GM21528 (cell line): Measurements from ENCODE around the gene FYB1.
"Not testable (repeated sequence)": the region's sequence is repeated elsewhere in the genome, so short reads cannot be mapped to it uniquely, and the experiment has no call there.

Experiments
- ATAC-seq: cut with Tn5 transposase; IDR thresholded peaks from one replicate; pipeline ENCODE4 v1.9.1; 2021; ENCODE audit warnings: mild to moderate bottlenecking, moderate library complexity; ENCODE audit not compliant: unreplicated experiment, low FRiP score

The FYB1 gene

DNA sequence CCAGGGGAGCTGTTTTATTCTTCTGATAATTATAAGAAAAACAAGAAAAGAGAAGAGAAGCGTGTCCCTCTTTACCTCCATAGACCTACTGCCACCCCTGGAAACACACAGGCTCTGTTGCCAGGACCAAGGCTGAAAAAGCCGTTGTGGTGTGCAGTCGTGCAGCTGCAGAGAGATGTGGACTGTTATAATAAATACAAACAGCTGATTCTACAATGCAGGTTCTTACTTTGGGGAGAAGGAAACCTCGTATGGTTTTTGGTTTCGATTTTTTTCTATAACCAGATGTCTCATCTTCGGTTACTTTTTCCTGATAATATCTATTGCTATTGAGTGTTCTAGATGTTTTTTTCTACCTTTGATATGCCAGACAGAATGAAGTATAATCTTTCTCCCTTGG lies 28.1 kb downstream of the FYB1 start:
- ATAC-seq: no peak

- no peak for ATAC-seq
Observed at GRCh38 chr5:39190311-39191102, 28.9 kb downstream of the FYB1 start.

- ATAC-seq: no peak
Observed at GRCh38 chr5:39189292-39189955, 29.9 kb downstream of the FYB1 start.

- ATAC-seq: no peak
Observed at GRCh38 chr5:39187831-39188731, 31.3 kb downstream of the FYB1 start.

DNA sequence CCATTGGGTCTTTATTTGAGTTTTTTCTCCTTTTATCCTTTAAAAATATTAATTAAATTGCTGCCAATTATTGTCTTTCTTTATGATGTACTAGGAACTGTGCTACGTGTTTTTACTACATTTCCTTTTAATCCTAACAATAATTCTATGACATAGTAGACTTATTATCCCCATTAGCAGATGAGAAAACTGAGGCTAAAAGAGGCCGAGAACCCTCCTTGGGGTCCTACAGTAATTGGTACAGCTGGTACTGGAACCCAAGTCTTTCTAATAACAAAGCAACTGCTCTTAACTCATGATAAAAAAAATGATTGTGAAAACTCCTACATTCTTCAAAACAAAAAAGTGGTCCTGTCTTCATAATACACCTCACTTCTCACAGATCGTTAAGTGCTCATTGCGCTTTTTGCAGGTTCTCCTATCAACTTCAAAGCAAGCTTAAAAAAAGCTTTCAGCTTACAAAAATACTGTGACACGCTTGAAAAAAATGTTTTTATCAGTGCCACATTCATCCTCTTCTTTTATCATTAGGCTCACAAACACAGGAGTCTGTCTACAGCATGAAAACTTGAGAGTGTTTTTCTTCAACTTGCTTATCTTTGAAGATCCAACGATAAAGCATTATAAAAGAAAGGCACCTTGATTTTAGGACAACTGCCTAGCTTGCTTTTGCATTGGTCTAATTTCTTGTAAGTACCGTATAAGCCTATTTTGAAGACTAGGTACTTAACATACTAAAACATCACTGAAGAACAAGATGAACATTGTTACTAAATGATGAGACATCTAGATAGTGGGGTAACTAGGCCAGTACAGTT lies 32.4 kb downstream of the FYB1 start:
- ATAC-seq: no peak

GRCh38 chr5:39186289-39186688 lies 33.1 kb downstream of the FYB1 start:
- no peak for ATAC-seq

DNA sequence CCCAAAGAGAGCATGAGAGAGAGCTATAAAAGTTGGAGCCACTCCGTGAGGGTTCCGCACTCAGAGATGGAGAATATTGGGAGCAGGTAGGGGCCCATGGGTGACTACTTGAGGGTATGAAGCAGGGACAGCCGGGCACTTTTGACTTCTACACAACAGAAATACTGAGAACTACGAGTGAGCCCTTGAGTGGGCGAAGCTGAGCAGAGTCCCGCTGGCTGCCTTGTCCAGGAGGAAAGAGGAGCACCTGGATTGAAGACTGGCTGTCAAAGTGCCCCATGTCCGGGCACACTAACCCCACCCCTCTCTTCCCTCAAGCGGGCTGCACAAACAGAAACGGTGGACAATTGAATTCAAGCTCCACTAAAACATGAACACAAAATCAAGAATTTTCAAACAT lies 33.6 kb downstream of the FYB1 start:
- no peak for ATAC-seq

DNA sequence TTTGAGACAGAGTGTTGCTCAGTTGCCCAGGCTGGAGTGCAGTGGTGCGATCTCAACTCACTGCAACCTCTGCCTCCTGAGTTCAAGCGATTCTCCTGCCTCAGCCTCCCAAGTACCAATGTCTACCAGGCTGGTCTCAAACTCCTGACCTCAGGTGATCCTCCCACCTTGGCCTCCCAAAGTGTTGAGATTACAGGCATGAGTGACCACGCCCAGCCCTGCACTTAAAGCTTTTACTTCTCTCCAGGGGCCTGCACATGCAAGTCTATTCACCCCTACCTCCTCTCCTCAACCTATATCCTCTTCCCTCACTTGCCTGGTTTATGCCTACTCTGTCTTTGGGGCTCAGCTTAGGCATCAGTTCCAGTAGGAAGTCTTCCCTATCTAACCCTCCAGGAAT lies 39.8 kb downstream of the FYB1 start:
- ATAC-seq: not testable (repeated sequence)

DNA sequence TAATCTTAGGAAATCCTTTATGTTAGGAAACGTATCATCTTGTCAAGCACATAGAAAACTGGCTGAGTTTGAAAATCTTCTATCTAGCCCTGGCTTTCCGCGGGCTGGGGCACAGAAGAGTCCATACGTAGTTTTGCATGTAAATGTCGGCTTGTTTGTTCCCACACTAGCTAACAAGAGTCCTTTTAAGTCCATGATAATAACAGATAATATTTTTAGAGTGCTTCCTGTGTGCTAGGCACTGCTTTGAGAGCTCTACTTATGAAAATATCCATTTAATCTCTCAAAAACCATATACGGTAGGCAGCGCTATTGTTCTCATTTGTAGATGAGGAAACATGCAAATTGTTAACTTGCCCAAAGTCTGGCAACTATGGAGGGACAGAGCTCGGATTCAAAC lies 40.5 kb downstream of the FYB1 start:
- ATAC-seq: no peak

GRCh38 chr5:39178171-39178570 lies 41.2 kb downstream of the FYB1 start:
- ATAC-seq: no peak

DNA sequence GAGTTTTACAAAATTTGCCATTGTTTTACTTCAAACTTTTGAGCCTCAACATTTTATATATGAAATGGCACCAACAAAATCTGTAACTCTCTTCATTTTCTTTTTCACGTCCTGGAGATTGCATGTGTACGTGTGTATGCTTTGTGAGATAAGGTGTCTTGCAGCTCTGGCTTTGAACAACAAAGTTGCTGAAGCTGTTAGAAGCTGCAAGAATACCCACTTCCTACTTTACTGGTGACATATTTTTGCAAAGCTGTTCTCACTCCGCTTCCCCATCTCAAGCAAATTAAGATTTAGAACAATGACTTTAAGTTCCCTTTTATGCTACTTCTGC lies 41.8 kb downstream of the FYB1 start:
- peak; percentile 77 for ATAC-seq

DNA sequence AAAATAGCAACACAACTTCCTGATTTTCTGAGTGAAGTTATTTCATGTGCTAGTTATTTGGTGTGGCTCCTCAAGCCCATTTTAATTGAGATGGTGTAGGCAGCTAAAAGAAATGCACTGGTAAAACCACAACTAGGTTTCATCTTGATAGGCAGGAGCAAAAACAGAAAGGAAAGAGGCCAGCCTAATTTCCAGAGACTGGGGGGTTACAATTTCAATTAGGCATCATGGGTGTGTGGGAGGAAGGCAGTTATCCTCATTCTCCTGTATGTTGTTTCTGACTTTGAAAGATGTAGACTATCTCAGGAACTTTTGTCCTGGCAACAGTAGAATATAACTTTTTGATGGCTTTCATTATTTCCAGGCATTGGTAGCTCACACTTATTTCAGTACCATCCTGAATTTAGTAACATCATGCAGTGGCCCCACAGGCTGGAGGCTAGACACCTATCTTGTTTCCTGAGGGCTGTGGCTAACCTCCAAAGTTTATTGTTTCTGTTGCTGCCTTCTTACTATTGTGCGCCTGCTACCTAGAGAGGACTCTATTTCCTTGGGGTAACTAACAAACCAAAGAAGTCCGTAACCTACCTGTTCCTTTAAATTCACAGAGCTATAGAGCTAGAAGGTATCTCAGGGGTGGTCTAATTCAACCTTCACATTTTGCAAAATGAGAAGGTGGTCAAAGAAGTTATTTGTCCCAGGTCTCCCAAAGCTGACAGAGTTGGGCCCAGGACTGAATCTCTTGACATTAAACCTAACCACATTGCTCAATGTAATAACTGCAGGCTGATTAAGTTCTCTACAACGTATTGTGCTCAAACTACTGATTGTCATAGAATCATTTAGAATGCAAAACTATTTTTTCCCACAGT lies 42.4 kb downstream of the FYB1 start:
- no peak for ATAC-seq

GRCh38 chr5:39175273-39175955 lies 43.9 kb downstream of the FYB1 start:
- ATAC-seq: no peak

GRCh38 chr5:39173069-39173468 lies 46.3 kb downstream of the FYB1 start:
- no peak for ATAC-seq

DNA sequence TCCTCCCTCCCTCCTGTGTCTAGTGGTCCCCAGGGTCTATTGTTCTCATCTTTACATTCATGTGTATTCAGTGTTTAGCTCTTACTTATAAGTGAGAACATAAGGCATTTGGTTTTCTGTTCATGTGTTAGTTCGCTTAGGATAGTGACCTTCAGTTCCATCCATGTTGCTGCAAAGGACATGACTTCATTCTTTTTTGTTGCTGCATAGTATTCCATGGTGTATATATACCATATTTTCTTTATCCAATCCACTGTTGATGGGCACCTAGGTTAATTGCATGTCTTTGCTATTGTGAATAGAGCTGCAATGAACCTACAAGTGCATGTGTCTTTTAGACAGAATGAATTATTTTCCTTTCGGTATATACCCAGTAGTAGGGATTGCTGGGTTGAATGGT lies 46.8 kb downstream of the FYB1 start:
- ATAC-seq: no peak

DNA sequence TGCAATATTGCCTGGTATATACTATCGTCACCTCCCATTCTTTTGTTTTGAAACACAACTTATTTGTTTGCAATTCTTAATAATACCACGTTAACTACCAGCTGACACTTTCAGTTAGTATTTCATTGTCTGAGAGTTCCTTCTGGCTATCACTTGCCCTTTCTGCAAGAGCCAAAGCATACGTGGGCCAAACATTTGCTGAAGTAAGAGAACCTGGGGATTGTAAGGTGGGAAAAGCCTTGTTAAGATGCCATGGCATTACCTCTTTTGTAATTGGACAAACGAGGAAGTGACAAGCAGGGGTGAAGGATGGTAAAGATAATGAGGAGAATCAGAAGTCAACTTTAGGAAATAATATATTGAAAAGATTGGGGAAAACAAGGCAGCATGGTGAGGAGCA lies 47.7 kb downstream of the FYB1 start:
- no peak for ATAC-seq

GRCh38 chr5:39169081-39169480 lies 50.3 kb downstream of the FYB1 start:
- ATAC-seq: no peak

DNA sequence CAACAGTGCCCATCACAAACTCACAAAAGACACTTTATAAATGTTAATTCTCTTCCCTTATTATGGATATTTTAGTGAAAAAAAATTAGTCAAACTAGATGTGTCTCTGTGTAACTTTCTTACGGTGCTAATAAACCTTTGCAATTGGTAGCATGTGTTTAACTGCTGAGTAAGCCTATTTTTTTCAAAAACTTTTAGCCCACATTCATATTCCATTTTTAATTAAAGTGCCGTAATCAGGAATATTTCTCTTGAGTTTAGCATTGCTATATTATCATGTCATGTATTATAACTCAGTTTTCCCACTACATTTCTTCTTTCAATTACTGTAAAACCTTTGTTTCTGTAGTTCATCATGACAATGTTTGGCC lies 51.4 kb downstream of the FYB1 start:
- no peak for ATAC-seq
